DND-41 (cell line): Measurements from ENCODE around the gene PRKAR1B.

Experiments
- ATAC-seq: fragments of 200-7000 bp; cut with Tn5 transposase; 3 replicates; pipeline ENCODE4 v1.9.1; 2021; ENCODE audit warnings: low read depth; ENCODE audit not compliant: insufficient read depth
- DNase-seq: peaks from one replicate; pipeline ENCODE4 v3.0.0-alpha.2; 2020
- H2AFZ ChIP-seq: 2 replicates; pipeline ENCODE4 v1.6.0; 2012; ENCODE audit warnings: low read depth, low read length
- H3K27ac ChIP-seq: 2 replicates; pipeline ENCODE4 v1.5.1; 2012; ENCODE audit warnings: low read length, inconsistent platforms
- H3K27me3 ChIP-seq: fragments of 200-600 bp; sonication (generic); 2 replicates; pipeline ENCODE4 v1.6.0; 2012; ENCODE audit warnings: low read length, mild to moderate bottlenecking, inconsistent platforms; ENCODE audit not compliant: insufficient read depth, poor library complexity
- H3K36me3 ChIP-seq: 2 replicates; pipeline ENCODE4 v1.5.1; 2012; ENCODE audit warnings: low read length, inconsistent platforms; ENCODE audit not compliant: insufficient read depth
- H3K4me1 ChIP-seq: 2 replicates; pipeline ENCODE4 v1.5.1; 2012; ENCODE audit warnings: mild to moderate bottlenecking, low read length; ENCODE audit not compliant: insufficient read depth
- H3K4me2 ChIP-seq: 2 replicates; pipeline ENCODE4 v1.6.0; 2012; ENCODE audit warnings: mild to moderate bottlenecking, moderate library complexity, low read length, inconsistent platforms; ENCODE audit not compliant: insufficient read depth
- H3K4me3 ChIP-seq, 2 experiments: fragments of 200-600 bp in 1 of 2; shearing (Covaris generic) in 1 of 2; 2 replicates each; pipeline ENCODE4 v1.5.1; 2012 to 2016; ENCODE audit warnings: inconsistent platforms in 2 of 2, low read length in 2 of 2, mild to moderate bottlenecking in 2 of 2, low read depth in 1 of 2, moderate library complexity in 1 of 2
- H3K79me2 ChIP-seq: 2 replicates; pipeline ENCODE4 v1.6.0; 2012; ENCODE audit warnings: low read length, inconsistent platforms; ENCODE audit not compliant: insufficient read depth
- H3K9ac ChIP-seq: 2 replicates; pipeline ENCODE4 v1.6.0; 2012; ENCODE audit warnings: low read depth, mild to moderate bottlenecking, inconsistent platforms, low read length, moderate library complexity
- H3K9me3 ChIP-seq: 2 replicates; pipeline ENCODE4 v1.5.1; 2012; ENCODE audit warnings: low read length, moderate library complexity, mild to moderate bottlenecking, inconsistent platforms; ENCODE audit not compliant: insufficient read depth, severe bottlenecking
- H4K20me1 ChIP-seq: 2 replicates; pipeline ENCODE4 v1.6.0; 2012; ENCODE audit warnings: low read length; ENCODE audit not compliant: insufficient read depth
- CTCF ChIP-seq: IDR thresholded peaks from 2 replicates; pipeline ENCODE4 v1.5.1; 2012; ENCODE audit warnings: borderline replicate concordance, low read length, moderate library complexity, mild to moderate bottlenecking; ENCODE audit not compliant: poor library complexity, severe bottlenecking; ENCODE audit errors: extremely low read depth
- EZH2 ChIP-seq: IDR thresholded peaks from 3 replicates; pipeline ENCODE4 v1.6.1; 2012; ENCODE audit warnings: borderline replicate concordance, low read depth, mild to moderate bottlenecking, moderate library complexity, low read length, inconsistent platforms; ENCODE audit not compliant: severe bottlenecking

The PRKAR1B gene

GRCh38 chr7:510782-511281 lies 216.2 kb downstream of the PRKAR1B start:
- H3K9me3 ChIP-seq, result no peaks in the 10 kb centered on the region
- H3K79me2 ChIP-seq, result peaks cover 49% of the 10 kb centered on the region
- H4K20me1 ChIP-seq, result peaks cover 72% of the 10 kb centered on the region
- H3K4me1 ChIP-seq, result peaks cover 11% of the 10 kb centered on the region
- no peak for DNase-seq
- H3K36me3 ChIP-seq, result peaks cover 82% of the 10 kb centered on the region
- H3K9ac ChIP-seq, result no peak overlapping the region
- no peak overlapping the region for H3K27ac ChIP-seq
- no peak for TF ChIP-seq EZH2
- TF ChIP-seq CTCF, result no peak
- H3K4me3 ChIP-seq, result no peak overlapping the region
- no peak overlapping the region for H3K4me2 ChIP-seq
- no peak overlapping the region for H2AFZ ChIP-seq
- no peak for ATAC-seq
- no peaks in the 10 kb centered on the region for H3K27me3 ChIP-seq

DNA sequence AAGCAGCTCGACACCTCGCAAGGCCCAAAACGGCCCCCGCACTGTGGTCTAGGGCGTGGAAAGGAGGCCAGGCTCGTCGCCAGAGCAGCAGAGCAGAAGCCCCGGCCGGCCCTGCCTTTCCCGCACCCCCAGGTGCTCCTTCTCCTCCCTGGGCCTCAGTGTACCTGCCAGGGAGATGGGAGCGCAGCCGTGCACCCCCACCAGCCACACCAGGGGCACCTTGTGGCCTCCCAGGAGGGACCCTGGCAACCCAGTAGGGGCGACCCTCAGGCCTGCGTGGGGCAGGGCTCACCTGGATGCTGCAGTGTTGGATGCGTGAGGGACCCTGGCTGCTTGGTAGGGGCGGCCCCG lies 217.0 kb downstream of the PRKAR1B start:
- no peak for ATAC-seq
- TF ChIP-seq EZH2 (no peak), CTCF (no peak)
- peaks cover 86% of the 10 kb centered on the region for H3K36me3 ChIP-seq

GRCh38 chr7:509426-510130 lies 217.5 kb downstream of the PRKAR1B start:
- DNase-seq (no peak), ATAC-seq (no peak)
- no peaks in the 10 kb centered on the region for H3K9me3 ChIP-seq
- no peak overlapping the region for H3K4me2 ChIP-seq
- TF ChIP-seq EZH2 (no peak), CTCF (no peak)
- H3K9ac ChIP-seq, result no peak overlapping the region
- H3K27ac ChIP-seq, result no peak overlapping the region
- peaks cover 69% of the 10 kb centered on the region for H4K20me1 ChIP-seq
- peaks cover under 1% of the 10 kb centered on the region; the same call in 1 of the 2 replicates for H3K4me1 ChIP-seq
- no peaks in the 10 kb centered on the region for H3K27me3 ChIP-seq
- H3K36me3 ChIP-seq, result peaks cover 84% of the 10 kb centered on the region
- no peak overlapping the region for H3K4me3 ChIP-seq
- peaks cover 37% of the 10 kb centered on the region for H3K79me2 ChIP-seq
- no peak overlapping the region for H2AFZ ChIP-seq

More for the DNA sequence above, 217.0 kb downstream of the PRKAR1B start:
- Histone ChIP-seq H3K79me2 (peaks cover 42% of the 10 kb centered on the region), H2AFZ (no peak overlapping the region), H3K9ac (no peak overlapping the region), H3K27me3 (no peaks in the 10 kb centered on the region), H3K27ac (no peak overlapping the region), H4K20me1 (peaks cover 71% of the 10 kb centered on the region), H3K4me1 (peaks cover 6% of the 10 kb centered on the region; the same call in 1 of the 2 replicates), H3K4me2 (no peak overlapping the region), H3K9me3 (no peaks in the 10 kb centered on the region), H3K4me3 (no peak overlapping the region)
- no peak for DNase-seq
